GM19397 (cell line): ENCODE data around the gene UNC119B.
"Not testable (repeated sequence)": the region's sequence is repeated elsewhere in the genome, so short reads cannot be mapped to it uniquely, and the experiment has no call there.

ENCODE experiments used
- ATAC-seq: cut with Tn5 transposase; IDR thresholded peaks from one replicate; pipeline ENCODE4 v1.9.1; 2021; ENCODE audit warnings: mild to moderate bottlenecking, moderate library complexity; ENCODE audit not compliant: unreplicated experiment

Gene UNC119B

DNA sequence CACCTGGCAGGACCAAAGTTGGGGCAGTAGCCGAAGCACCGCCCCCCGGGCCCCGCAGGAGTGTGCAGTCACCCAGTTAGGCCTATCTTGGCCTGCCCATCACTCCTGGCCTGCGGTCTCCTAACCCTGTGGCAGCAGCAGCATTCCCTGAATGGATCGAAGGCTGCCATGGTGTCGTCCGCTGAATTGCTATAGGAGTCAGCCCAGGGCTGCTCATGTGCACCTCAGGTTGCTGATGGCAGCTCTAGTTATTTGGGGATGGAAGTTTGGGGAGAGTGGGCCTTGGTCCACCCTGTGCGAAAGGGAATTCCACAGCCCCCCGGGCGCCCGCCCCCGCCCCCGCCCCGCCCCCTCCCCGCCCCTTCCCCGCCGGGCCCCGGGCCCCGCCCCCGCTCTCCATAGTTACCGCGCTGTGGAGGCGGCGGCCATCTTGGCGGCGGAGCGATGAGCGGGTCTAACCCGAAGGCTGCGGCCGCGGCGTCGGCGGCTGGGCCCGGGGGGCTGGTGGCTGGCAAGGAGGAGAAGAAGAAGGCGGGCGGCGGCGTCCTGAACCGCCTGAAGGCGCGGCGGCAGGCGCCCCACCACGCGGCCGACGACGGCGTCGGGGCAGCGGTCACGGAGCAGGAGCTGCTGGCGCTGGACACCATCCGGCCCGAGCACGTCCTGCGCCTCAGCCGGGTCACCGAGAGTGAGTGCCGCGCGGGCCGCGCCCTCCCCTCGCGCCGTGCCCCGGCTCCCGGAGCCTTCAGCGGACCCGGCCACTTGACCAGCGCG lies at the start of gene UNC119B:
TSS of gene UNC119B (plus strand) at position 428 of the 774 bp plus-strand sequence. CDS start at position 445, 17 bp downstream.
- peak; percentile 70 for ATAC-seq

DNA sequence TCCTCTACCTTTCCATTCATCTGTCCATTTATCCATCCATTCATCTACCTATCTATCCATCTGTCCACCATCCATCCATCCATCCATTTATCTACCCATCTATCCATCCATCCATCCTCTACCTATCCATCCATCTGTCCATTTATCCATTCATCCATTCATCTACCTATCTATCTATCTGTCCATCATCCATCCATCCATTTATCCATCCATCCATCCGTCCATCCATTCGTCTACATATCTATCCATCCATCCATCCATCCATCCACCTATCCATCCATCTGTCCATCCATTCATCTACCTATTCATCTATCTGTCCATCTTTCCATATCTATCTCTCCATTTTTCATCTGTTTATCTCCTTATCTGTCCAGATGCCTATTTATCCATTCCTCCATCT lies 48.8 kb upstream of the UNC119B start:
- no peak for ATAC-seq

- ATAC-seq, result no peak
Observed at GRCh38 chr12:120662879-120663278, 47.4 kb upstream of the UNC119B start.

DNA sequence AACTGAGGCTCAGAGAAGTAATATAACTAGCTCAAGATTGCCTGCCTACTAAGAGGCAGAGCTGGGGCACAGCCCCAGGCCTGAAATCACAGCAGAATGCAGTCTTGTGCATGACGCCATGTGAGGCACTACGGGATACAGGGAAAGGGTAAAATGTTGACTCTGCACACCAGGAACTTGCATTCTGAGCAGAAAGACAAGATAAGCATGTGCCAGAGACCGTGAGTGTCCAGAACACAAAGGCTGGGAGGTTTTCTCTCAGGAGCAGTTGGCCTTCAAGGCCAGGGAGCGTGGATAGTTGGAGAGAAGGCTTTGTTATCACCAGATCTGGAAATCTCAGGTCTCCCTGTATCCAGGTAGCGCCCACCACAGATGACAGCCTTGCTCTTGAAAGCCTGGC lies 46.5 kb upstream of the UNC119B start:
- no peak for ATAC-seq

DNA sequence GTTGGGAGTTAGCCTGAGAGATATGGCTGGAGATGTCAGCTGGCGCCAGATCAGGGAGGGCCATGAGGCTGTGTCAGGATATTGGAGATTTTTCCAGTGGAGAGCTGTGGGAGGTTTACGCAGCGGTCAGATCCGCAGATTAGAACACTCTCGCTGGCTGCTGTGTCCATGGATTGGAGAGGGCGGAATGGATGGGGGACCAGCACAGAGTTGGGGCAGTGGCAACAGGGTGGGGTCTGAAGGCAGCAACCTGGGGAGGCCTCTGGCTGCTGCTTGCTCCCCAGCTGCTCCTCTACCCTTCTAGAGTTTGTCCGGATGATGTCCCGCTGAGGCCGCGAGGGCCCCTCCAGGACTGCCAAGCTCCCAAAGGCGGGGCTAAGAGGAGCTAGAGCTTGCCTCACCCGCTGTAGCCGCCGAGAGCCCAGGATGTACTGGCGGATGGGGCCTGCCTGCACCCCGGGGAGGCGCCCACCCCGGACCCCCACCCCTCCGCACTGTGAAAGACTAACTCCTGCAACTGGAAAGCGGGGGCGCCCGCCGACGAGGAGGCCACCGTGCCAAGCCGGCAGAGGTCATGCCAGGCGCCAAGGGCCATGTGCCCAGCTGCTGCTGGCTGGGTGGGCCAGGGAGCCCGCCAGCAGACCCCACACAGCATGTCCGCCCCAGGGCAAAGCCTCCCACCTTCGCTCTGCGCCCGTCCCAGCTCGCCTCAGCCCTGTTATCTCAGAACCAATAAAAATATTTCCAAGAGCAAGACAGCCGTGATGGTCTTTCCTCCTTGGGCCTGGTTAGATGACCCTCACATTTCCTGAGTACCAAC lies 43.5 kb upstream of the UNC119B start:
- ATAC-seq, result no peak

- no peak for ATAC-seq
Observed at GRCh38 chr12:120668091-120668867, 42.0 kb upstream of the UNC119B start.

DNA sequence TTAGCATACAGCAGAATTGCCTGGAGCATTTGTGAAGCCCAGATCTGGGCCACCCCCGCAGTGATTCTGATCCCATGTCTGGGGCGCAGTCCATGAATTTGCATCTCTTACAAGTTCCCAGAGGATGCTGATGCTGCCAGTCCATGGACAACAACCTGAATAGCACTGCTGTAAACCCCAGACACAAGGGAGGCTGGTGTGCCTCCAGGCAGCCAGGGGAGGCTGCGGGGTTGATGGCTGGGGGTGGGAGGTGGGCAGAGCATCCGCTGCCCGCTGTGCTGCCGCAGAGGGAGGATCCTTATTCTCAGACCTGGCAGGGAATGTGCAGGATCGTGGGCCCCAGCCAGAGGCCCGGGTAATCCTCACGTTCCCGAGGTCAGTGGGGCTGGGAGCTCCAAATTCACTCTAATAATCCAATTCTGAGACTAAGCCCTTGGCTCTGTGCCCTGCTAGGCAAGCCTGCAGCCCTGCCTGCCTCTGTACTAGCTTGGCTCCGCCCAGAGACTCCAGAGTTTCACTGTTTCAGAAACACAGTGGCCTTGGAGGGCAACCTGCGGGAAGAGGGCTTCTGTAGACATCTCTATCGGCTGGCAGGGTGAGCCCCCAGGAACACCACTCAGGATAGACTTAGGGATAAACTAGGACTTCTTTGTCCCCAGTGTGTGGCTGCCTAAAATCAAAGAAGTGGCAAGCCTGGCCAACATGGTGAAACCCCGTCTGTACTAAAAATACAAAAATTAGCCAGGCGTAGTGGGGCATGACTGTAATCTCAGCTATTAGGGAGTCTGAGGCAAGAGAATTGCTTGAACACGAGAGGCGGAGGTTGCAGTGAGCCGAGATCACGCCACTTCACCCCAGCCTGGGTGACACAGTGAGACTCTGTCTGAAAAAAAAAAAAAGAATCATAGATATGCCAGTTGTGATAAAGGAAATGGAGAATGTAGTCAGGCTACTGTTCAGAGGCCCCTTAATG lies 41.1 kb upstream of the UNC119B start:
- peak; percentile 53 for ATAC-seq

DNA sequence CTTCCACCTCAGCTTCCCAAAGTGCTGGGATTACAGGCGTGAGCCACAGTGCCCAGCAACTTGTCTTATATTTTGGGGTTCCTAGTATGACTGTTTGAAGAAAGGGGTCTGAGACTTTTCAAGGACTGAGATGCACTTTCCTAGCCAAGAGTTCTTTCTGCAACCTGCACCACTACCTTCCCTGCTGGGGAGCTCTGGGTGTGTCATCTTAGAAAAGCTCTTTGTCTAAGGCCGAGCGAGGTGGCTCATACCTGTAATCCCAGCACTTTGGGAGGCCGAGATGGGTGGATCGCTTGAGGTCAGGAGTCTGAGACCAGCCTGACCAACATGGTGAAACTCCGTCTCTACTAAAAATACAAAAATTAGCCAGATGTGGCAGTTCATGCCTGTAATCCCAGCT lies 40.0 kb upstream of the UNC119B start:
- not testable (repeated sequence) for ATAC-seq

DNA sequence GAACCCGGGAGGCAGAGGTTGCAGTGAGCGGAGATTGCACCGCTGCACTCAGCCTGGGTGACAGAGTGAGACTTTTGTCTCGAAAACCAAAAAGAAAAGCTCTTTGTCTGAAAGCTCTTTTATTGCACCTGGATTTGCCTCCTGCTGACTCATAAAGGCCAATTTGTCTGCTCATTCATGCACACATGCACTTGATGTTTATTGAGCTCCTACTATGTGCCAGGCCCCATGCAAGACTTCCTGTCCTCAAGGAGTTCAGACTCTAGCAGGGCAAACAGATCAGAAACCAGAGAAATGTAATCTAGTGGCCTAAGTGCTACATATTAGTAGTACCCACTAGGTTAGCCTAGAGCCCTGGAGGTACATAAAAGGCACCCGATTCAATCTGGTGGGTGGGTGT lies 39.6 kb upstream of the UNC119B start:
- ATAC-seq, result no peak

- no peak for ATAC-seq
Observed at GRCh38 chr12:120674097-120674636, 36.1 kb upstream of the UNC119B start.

DNA sequence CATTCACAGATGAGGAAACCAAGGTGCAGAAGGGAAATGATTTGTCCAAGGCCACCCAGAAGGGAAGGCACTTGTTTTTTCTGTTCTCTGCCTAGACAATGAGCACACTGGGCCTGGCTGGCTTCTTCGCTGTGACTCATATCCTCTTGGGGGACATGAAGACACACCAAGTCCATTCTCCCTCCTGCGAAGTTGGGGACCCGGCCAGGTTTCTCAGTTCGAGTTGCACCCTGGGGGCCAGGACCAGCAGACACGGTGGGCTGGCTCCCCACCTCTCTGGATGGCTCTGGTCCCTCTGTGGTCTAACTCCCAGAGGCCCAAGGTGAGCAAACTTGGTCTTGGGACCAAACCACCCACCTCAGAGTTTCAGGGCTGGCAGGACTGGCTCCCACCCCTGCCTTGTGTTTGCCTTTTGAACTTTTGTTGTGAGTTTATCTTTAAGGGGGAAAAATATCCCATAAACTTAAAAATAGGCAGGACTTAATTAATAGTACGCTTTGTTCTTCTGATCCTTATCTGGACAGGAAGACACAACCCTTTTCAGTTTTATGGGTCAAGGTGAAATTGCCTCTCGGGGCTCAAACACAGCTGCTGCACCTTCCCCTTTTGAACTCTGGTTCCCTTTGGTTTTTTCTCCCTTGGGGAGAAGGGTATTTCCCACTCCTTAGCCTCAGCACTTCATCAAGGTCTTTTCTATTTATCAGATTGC lies 32.3 kb upstream of the UNC119B start:
- ATAC-seq, result peak; percentile 47

GRCh38 chr12:120678572-120678971 lies 31.7 kb upstream of the UNC119B start:
- no peak for ATAC-seq

- ATAC-seq, result no peak
Observed at GRCh38 chr12:120680165-120680738, 30.0 kb upstream of the UNC119B start.

DNA sequence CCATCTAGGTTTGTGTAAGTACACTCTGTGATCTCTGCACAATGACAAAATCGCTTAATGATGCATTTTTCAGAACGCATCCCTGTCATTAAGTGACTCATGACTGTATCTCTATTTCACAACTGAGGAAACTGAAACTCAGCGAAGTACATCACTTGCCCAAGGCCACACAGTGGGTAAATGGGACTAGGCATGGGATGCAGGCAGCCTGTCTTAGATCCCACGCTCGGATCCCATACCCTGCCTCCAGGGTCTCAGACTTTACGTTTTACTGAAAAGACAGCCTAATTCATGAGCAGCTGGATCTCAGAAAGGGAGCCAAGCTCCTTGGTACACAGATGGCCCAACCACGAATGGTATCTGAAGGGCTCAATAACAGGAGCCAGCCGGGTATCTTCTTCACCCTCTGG lies 25.7 kb upstream of the UNC119B start:
- no peak for ATAC-seq

DNA sequence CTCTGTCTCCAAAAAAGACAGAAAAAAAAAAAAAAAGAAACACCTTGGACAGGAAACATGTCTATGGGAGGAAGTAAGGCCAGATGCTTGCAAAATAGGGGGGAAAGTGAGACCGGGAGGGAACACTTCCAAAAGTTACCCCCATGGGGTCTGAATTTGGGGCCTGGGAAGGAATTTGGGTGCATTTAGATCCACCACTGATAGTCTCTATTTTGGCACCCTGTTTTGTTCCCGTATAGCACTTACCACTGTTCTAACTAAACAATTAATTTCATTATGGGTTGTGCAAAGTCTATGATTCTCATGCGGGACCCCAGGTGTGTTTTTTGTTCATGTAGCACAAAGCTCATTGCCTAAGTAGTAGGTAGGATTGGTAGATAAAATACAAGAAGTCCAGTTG lies 24.7 kb upstream of the UNC119B start:
- no peak for ATAC-seq

GRCh38 chr12:120686151-120686689 lies 24.0 kb upstream of the UNC119B start:
- peak; percentile 75 for ATAC-seq

DNA sequence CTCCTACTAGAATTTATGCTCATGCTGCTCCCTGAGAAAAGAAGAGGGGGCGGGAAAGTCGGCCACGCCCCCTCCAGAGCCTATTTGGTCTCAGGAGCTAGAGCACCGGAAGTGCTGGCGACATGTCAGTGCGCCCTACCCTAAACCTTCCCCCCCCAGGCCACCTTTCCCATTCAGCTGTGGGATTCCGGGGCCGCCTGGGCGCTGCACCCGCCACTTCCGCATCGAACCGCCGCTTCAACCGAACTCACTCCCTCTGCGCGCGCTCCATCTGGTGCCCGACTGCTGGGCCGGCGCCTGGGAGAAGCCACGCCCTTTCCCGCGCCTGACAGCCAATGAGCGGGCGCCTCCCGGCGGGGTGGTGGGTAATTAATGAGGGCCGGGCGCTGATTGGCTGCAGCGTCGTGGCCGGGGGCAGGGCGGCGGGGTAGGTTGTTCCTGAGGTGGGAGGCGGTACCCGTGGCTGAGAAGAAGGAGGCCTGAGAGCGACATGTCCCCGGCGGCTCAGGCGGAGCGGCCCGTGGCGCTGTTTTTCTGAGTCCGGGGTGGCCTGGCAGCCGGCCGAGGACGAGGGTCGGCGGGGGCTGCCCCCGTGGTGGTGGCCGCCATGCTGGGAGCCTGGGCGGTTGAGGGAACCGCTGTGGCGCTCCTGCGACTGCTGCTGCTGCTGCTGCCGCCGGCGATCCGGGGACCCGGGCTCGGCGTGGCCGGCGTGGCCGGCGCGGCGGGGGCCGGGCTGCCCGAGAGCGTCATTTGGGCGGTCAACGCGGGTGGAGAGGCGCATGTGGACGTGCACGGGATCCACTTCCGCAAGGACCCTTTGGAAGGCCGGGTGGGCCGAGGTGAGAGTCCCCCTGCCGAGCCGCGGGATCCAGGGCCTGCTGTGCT lies 23.3 kb upstream of the UNC119B start, which contains the start of gene MLEC:
TSS of gene MLEC (plus strand) at position 460 of the 888 bp plus-strand sequence. CDS start at position 608, 148 bp downstream.
- ATAC-seq, result peak; percentile 66
